Endothelial cell of hepatic sinusoid (primary cell): Measurements from ENCODE around the gene MTFR1L.

Experiments
- in situ Hi-C: cut with HindIII; loops from 2 replicates; pipeline ENCODE4 v1.10.0; 2017; ENCODE audit warnings: low sequenced_read_pairs

Gene MTFR1L

DNA sequence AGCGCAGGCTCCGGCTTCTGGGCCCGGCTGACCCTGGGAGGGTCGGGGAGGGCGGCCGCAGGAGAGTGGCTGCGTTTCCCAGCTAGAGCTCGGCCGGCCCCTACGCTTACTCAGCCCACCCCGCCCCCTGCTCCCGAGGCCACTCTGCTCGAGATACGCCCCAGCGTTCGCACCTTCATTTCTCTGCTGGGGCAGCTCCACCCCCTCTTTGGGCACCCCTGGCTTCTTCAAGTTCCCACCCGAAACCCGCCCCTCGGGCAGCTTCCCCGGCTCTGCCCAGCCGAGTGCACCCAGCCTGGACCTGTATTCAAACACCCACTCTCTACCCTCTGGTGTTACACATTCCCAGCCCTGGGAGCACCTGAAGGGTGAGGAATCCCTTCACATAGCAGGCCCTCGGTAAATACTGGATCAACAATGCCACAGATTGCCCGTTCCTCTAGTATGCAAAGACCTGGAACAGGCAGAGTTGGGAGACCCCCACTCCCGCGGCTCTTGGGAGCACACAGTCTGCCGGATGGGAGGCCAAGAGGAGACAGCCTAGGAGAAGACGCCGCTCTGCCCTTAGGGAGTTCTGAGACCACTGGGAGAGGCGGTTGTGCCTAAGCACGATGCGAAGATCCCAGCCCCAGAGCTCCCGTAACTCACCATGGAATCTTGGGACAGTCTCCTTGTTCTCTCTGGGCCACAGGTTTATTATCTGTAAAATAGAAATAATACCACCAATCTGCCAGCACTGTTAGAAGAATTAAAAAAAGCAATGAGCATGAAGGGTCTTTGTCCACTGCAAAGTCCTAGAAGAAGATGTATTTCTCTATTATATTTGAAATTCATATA, 56.3 kb downstream of the MTFR1L start:
- in situ Hi-C loops = no loop called here

DNA sequence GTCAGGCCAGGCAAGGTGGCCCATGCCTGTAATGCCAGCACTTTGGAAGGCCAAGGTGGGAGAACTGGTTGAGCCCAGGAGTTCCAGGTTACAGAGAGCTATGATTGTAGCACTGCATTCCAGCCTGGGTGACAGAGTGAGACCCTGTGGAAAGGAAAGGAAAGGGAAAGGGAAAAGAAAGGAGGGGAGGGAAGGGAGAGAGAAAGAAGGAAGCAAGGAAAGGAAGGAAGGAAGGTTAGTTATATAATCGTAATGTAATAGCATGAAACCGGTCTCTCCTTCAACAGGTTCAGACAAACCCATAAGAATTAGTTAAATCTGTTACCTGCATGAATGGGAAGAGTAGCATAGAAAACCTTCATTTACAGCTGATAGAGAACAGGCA, 56.9 kb downstream of the MTFR1L start:
- in situ Hi-C loops = no loop called here

DNA sequence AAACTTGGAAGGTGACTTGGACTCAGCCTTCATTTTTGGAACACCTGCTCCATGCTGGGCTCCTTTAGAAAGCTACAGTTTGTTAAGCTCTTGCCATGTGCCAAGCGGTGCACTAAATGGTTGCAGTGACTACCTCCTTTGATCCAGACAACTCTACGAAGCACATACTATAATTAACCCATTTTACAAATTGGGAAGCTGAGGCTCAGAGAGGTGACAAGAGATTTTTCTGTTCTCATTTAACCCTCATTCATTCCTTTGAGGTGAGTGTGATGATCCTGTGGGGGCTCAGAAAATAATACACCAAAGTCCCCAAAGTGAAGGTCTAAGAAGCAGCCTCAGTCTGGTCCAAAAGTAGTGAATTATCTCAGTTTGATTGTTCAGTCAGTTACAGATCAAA, 57.4 kb downstream of the MTFR1L start:
- in situ Hi-C loops = no loop called here

DNA sequence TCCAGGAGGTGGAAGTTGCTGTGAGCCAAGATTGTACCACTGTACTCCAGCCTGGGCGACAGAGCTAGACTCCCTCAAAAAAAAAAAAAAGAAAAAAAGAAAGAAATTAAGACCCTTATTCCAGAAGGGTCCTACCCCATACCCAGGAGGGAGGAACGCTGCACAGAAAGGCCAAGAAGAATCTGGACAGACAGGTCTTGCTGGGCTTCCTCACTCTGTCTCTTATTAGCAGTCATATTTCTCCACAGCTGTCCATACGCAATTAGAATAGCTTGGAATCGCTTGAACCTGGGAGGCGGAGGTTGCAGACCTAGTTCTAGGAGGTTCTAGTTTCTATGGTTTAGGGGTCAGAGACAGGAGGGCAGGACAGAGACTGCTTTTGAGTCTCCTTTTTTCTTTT, 58.9 kb downstream of the MTFR1L start:
- in situ Hi-C loops = no loop called here

DNA sequence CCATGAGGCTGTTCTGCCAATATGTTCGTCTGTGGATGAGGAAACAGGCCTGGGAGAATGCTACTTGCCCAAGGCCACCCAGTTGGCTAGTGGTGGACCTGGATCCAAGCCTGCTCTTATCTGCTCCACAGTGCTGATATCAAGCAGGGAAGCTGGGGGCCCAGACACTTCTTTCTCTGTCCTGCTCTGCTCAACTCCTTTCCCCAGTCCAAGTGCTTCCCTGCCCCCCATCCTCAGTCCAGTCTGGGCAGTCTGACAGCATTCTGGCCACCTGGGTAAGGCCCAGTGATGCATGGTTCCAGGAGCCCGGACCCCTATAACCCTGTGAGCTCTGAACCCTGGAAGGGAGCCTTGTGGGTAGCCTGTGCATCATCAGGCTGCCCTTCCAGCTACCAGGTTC, 59.9 kb downstream of the MTFR1L start:
- in situ Hi-C loops = no loop called here

DNA sequence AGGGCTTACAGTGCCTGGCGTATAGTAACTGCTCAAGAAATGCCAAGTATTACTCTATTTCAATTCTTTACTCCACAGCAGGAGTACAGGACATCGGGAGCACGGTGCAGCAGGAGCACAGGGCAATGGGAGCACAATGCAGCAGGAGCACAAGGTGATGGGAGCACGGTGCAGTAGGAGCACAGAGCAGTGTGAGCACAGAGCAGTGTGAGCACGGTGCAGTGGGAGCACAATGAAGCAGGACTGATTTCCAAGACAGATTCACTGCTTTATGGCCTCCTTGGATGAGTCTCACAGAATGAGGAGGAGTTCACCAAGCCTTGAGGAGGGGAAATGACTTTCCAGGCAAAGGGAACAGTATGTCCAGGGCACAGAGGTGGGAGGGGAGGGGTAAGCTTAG, 60.8 kb downstream of the MTFR1L start:
- in situ Hi-C loops = no loop called here

DNA sequence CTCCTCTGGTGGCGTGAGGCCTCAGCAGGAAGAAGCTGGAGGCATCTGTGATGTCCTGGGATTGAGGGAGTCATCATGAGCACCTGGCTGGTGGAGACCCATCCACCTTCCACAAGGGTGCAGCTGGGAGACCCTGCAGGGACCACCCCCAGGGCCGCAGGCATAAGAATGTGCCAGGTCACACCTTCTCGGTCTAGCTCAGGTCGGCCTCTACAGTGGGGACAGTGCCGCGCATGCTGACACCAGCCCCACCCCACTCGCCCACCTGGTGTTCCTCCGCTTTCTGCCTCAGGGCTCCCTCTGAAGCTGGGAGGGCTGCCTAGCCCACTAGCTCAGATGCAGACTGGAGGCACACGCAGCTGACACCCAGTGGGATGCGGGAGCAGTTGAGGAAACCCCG, 61.5 kb downstream of the MTFR1L start:
- in situ Hi-C loops = no loop called here
